Pancreas (tissue), 10 donors: ENCODE data around the gene LMX1B. TPM values are rescaled to one million over a fixed set of nuclear protein-coding genes. Genes with fewer than 3 reads are reported as not detected.
A peak's percentile ranks its signal among the peaks of the same experiment; 100 is the strongest.

Experiments
- ATAC-seq, 4 donors: fragments of 200-7000 bp; cut with Tn5 transposase; one replicate each; pipeline versions ENCODE4 v1.8.0 to v1.9.1; 2020; ENCODE audit warnings: mild to moderate bottlenecking in 4 of 4, moderate library complexity in 4 of 4
- DNase-seq, 6 donors: peaks; one replicate each; pipeline ENCODE4 v3.0.0-alpha.2; 2020
- FAIRE-seq: peaks from 2 replicates; lab custom pipeline; 2012; peaks lifted over from hg19 to GRCh38; lab: Jason Lieb, UNC
- H3K27ac ChIP-seq, 4 donors: fragments of 200-600 bp; sonication (generic); 1 replicate in 3 of 4; 2 replicates in 1 of 4; pipeline versions ENCODE4 v1.5.0 to v1.8.0; 2020
- H3K27me3 ChIP-seq, 4 donors: fragments of 200-600 bp; one replicate each; pipeline ENCODE4 v1.8.0; 2021
- H3K36me3 ChIP-seq, 3 donors: fragments of 200-600 bp; sonication (generic) in 1 of 3; one replicate each; pipeline versions ENCODE4 v1.5.0 to v1.8.0; 2020 to 2021
- H3K4me1 ChIP-seq, 3 donors: fragments of 200-600 bp; one replicate each; pipeline ENCODE4 v1.8.0; 2021
- H3K4me3 ChIP-seq, 4 donors: fragments of 200-600 bp; sonication (generic) in 2 of 4; one replicate each; pipeline versions ENCODE4 v1.5.0 to v1.8.0; 2020 to 2021
- H3K9me3 ChIP-seq, 4 donors: fragments of 200-600 bp; one replicate each; pipeline ENCODE4 v1.8.0; 2021
- WGBS, 2 donors: extraction: QIAGEN DNeasy Blood & Tissue Kit; methylation state at CpG; one replicate each; pipeline ENCODE4 v1.1.7; 2013; 5-methylcytosine and 5-hydroxymethylcytosine counted together
- intact Hi-C, 3 donors: fragments of 100-400 bp; cut with DNase I; formaldehyde crosslinking; loops; one replicate each; pipeline versions ENCODE4 v1.11.1 to v1.14.2; 2022
- polyA plus RNA-seq, 2 donors: library from polyadenylated mRNA; stranded (reverse); fragments of 200-250 nt; gene quantifications; one replicate each; pipeline ENCODE4 v1.2.3, GENCODE V29; 2013
- total RNA-seq, 6 donors: library from RNA; stranded (reverse); fragmentation: NEBNext Ultra II Directional in 4 of 6; extraction: Animal tissue kit (Norgen Biotek cat#: 25700) in 4 of 6; gene quantifications; one replicate each; pipeline versions ENCODE4 v1.2.1 to v1.2.4, GENCODE V29; 2021 to 2023
- TF ChIP-seq, protein P1 (sequence below), 4 donors: fragments of 200-600 bp; sonication (generic) in 3 of 4; IDR thresholded peaks; one replicate each; pipeline versions ENCODE4 v1.5.0 to v1.8.0; 2021; ENCODE audit warnings: antibody characterized with exemption in 4 of 4
- donor health status: healthy with polysubstance abuse.
- donor health status: DM: no; HTN: no; CAD: no; lungs with moderate emphysema.
- donor health status: DM: no; HTN: no; CAD: no.
- donor health status: control.
- donor health status: control.
- donor health status: Bipolar disorder and iron deficiency.
- donor health status: DM: yes; HTN: yes; CAD: no.
- donor health status: DM: no; HTN: no; CAD: no.
- donor health status: DM: no; HTN: no; CAD: no.
- donor health status: DM: yes; HTN: yes; CAD: no.

Gene LMX1B
- total and polyA plus RNA-seq, 8 donors: 0.05 to 1.2 (median 0.46) TPM

DNA sequence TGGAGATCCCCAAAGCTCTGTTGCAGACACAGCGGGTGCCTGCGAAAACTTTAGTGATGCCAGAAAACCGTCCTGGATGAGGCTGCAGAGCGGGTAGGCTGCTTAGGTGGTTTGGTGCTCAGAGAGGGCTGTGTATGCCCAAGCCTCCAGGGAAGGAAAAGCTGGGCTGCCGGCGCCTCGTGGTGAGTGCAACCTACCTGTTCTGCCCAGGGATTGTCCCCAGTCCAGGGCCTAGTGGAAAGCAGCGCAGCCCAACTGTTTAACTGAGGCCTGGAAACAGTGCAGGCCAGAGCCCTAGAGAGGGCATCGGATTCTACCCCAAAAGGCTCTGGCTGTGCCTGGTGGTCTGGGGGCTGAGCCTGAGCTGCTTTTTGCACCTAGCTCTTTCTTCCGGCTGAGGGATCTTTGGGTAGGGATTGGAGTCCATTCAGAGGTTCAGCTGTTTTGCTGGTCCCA, 2.8 kb downstream of the LMX1B start:
- H3K27ac ChIP-seq: no peak overlapping the region
- H3K9me3 ChIP-seq: no peaks in the 10 kb centered on the region
- TF ChIP-seq, protein P1, sequence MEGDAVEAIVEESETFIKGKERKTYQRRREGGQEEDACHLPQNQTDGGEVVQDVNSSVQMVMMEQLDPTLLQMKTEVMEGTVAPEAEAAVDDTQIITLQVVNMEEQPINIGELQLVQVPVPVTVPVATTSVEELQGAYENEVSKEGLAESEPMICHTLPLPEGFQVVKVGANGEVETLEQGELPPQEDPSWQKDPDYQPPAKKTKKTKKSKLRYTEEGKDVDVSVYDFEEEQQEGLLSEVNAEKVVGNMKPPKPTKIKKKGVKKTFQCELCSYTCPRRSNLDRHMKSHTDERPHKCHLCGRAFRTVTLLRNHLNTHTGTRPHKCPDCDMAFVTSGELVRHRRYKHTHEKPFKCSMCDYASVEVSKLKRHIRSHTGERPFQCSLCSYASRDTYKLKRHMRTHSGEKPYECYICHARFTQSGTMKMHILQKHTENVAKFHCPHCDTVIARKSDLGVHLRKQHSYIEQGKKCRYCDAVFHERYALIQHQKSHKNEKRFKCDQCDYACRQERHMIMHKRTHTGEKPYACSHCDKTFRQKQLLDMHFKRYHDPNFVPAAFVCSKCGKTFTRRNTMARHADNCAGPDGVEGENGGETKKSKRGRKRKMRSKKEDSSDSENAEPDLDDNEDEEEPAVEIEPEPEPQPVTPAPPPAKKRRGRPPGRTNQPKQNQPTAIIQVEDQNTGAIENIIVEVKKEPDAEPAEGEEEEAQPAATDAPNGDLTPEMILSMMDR (IDR thresholded peaks at IDR 0.05): no peak
- WGBS, 2 donors: 85 to 96% methylated on average over 10 of the region's 10 CpGs
- no peaks in the 10 kb centered on the region for H3K36me3 ChIP-seq
- H3K4me1 ChIP-seq: peaks cover 0 to 12% (median 5%) of the 10 kb centered on the region in 3 donors
- no peak overlapping the region for H3K4me3 ChIP-seq
- DNase-seq (peak in 1 of 6 donors; percentile 43), FAIRE-seq (no peak), ATAC-seq (no peak)
- H3K27me3 ChIP-seq: peaks cover 0 to 6% (median 2%) of the 10 kb centered on the region in 4 donors
- intact Hi-C loops: loop anchor here in 1 of 3 donors (10.0 kb wide), 1 partner anchor 168 kb away; no protein-coding TSS in a partner anchor

DNA sequence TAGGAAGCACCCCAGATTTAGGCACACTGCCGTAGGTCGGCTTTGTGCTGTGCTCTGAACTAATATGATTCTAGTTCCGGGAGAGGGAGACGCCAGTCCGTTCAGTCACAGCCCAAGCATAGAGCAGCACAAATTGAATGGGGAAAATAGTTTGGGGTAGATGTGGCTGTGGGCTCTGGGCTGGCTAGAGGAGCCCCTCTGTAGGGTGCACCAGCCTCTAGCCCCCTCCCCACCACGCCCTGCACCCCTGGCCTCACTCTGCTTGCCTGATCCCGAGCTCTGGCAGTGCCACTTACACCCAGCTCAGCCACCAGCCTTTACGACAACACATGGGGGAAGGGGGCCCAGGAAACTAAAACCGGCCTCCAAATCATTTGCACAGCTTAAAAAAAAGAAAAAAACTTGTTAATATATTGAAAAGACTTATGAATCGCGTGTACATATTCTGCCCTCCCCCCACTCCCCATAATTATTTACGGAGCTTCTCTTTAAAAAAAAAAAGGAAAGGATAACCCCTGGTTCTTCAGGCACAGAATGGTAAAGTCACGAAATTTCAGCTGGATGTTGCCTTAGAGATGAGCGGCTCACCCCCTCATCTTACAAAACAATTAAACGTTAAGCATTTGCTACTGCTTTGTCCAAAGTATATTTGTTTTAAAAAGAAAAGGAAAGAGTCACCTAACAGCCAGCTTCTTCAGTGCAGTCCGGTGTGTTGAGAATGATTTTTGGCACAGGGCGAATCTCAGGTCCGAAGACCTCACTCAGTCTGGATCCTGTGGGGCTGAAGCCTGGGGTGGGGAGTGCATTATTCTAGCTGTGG, 3.5 kb downstream of the LMX1B start:
- H3K4me1 ChIP-seq: peaks cover 0 to 9% (median 3%) of the 10 kb centered on the region in 3 donors
- no peaks in the 10 kb centered on the region for H3K36me3 ChIP-seq
- H3K27ac ChIP-seq: no peak overlapping the region
- TF ChIP-seq, protein P1 (IDR thresholded peaks at IDR 0.05): no peak
- ATAC-seq (no peak), DNase-seq (peak in 1 of 6 donors; percentile 23), FAIRE-seq (no peak)
- H3K27me3 ChIP-seq: peaks cover 0 to 6% (median 2%) of the 10 kb centered on the region in 4 donors
- no peaks in the 10 kb centered on the region for H3K9me3 ChIP-seq
- intact Hi-C loops: loop anchor here in 1 of 3 donors (10.0 kb wide), 1 partner anchor 168 kb away; no protein-coding TSS in a partner anchor
- 68 to 76% methylated on average over 17 to 18 of the region's 18 CpGs for WGBS, 2 donors
- H3K4me3 ChIP-seq: no peak overlapping the region

DNA sequence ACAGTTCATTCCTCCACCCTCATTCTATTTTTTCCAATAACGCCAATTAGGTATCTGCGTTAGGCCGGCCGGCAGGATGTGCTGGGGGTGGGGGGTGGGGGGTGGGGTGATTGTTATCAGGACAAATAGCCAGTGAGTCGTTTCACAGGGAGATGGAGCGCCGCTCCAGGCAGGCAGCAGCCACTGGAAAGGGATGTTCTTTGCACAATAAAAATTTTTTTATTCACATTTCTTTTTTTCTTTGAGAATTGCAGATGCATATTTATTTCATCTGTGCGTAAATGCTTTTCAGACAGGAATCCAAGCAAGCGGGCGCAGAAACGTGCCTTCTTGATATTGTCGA, 4.1 kb downstream of the LMX1B start:
- Histone ChIP-seq H3K27me3 (peaks cover 0 to 6% (median 2%) of the 10 kb centered on the region in 4 donors), H3K36me3 (no peaks in the 10 kb centered on the region), H3K4me1 (peaks cover 0 to 3% (median 0%) of the 10 kb centered on the region in 3 donors), H3K27ac (no peak overlapping the region), H3K4me3 (no peak overlapping the region), H3K9me3 (no peaks in the 10 kb centered on the region)
- intact Hi-C loops: loop anchor here in 1 of 3 donors (10.0 kb wide), 1 partner anchor 167 kb away; no protein-coding TSS in a partner anchor
- ATAC-seq: no peak
- TF ChIP-seq, protein P1 (IDR thresholded peaks at IDR 0.05): no peak
- 45 to 52% methylated on average over 12 of the region's 12 CpGs for WGBS, 2 donors
- peak in 1 of 6 donors; percentile 10 for DNase-seq
- FAIRE-seq: no peak

DNA sequence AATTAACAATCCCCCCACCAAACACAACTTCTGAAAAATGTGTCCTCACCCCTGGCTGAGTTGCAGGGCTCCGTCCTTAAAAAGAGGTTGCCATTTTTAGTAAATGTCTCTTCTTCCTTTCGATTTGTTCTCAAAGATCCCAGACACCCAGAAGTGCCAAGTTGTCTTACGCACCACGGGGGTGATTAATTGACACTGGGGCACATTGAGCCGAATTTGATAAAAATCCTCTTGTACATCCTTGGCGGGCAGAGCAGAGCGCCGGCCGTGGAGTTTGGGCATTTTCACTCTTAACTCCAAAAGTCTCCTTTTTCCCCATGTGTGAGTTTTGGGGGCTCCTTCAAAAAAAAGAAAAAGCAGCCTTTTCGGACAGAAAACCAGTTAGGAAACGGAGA, 4.5 kb downstream of the LMX1B start:
- Histone ChIP-seq H3K27me3 (peaks cover 0 to 6% (median 3%) of the 10 kb centered on the region in 4 donors), H3K36me3 (no peaks in the 10 kb centered on the region), H3K27ac (no peak overlapping the region), H3K4me1 (no peaks in the 10 kb centered on the region), H3K9me3 (no peaks in the 10 kb centered on the region), H3K4me3 (no peak overlapping the region)
- ATAC-seq (no peak), FAIRE-seq (no peak), DNase-seq (peak in 1 of 6 donors; percentile 10)
- WGBS, 2 donors: 36 to 41% methylated on average over 11 of the region's 11 CpGs
- TF ChIP-seq, protein P1 (IDR thresholded peaks at IDR 0.05): no peak
- intact Hi-C loops: loop anchor here in 1 of 3 donors (10.0 kb wide), 1 partner anchor 167 kb away; no protein-coding TSS in a partner anchor
